GM19240 (cell line): Measurements from ENCODE around the gene MRPS15.
A peak's percentile ranks its signal among the peaks of the same experiment; 100 is the strongest.

Source experiments
- DNase-seq: peaks from one replicate; pipeline ENCODE4 v3.0.0; 2011; ENCODE audit warnings: low spot score; ENCODE audit not compliant: insufficient read length

MRPS15 gene

GRCh38 chr1:36463463-36463802 lies 751 bp downstream of the MRPS15 start:
- DNase-seq = no peak

GRCh38 chr1:36458910-36459309 lies 5.3 kb downstream of the MRPS15 start:
- DNase-seq = no peak

- no peak for DNase-seq
These were observed 6.5 kb downstream of the MRPS15 start for GRCh38 chr1:36457691-36458090.

- DNase-seq = no peak
These were observed 7.7 kb downstream of the MRPS15 start for GRCh38 chr1:36456391-36456928.

GRCh38 chr1:36455386-36455785 lies 8.8 kb downstream of the MRPS15 start:
- no peak for DNase-seq

GRCh38 chr1:36453600-36454388 lies 10.4 kb downstream of the MRPS15 start:
- DNase-seq = no peak

- no peak for DNase-seq
These were observed 11.1 kb downstream of the MRPS15 start for GRCh38 chr1:36453051-36453450.

- DNase-seq = no peak
These were observed 13.3 kb downstream of the MRPS15 start for GRCh38 chr1:36450919-36451305.

- DNase-seq = peak; percentile 97
These were observed 13.8 kb downstream of the MRPS15 start, which contains the start of gene OSCP1 for GRCh38 chr1:36450270-36450918. Gene OSCP1, minus strand, starts transcription at chr1:36450451. Its CDS starts 82 bp downstream, at chr1:36450369.

- no peak for DNase-seq
These were observed 15.6 kb downstream of the MRPS15 start for GRCh38 chr1:36448530-36449056.

- DNase-seq = no peak
These were observed 16.7 kb downstream of the MRPS15 start for GRCh38 chr1:36447450-36447849.

- DNase-seq = no peak
These were observed 17.4 kb downstream of the MRPS15 start for GRCh38 chr1:36446746-36447145.

GRCh38 chr1:36446271-36446670 lies 17.9 kb downstream of the MRPS15 start:
- no peak for DNase-seq

- no peak for DNase-seq
These were observed 20.9 kb downstream of the MRPS15 start for GRCh38 chr1:36443297-36443696.

GRCh38 chr1:36442337-36442736 lies 21.8 kb downstream of the MRPS15 start:
- DNase-seq = no peak

- DNase-seq = no peak
These were observed 23.5 kb downstream of the MRPS15 start for GRCh38 chr1:36440646-36441045.

- DNase-seq = no peak
These were observed 24.1 kb downstream of the MRPS15 start for GRCh38 chr1:36440044-36440443.

GRCh38 chr1:36438715-36439114 lies 25.5 kb downstream of the MRPS15 start:
- DNase-seq = no peak

GRCh38 chr1:36436821-36437220 lies 27.4 kb downstream of the MRPS15 start:
- DNase-seq = no peak

GRCh38 chr1:36433102-36433501 lies 31.1 kb downstream of the MRPS15 start:
- DNase-seq = no peak

GRCh38 chr1:36432616-36433015 lies 31.6 kb downstream of the MRPS15 start:
- DNase-seq = no peak

GRCh38 chr1:36425791-36426190 lies 38.4 kb downstream of the MRPS15 start:
- no peak for DNase-seq
